GM19397 (cell line): ENCODE data around the gene SLC22A17.
"Not testable (repeated sequence)": the region's sequence is repeated elsewhere in the genome, so short reads cannot be mapped to it uniquely, and the experiment has no call there.

Source experiments
- ATAC-seq: cut with Tn5 transposase; IDR thresholded peaks from one replicate; pipeline ENCODE4 v1.9.1; 2021; ENCODE audit warnings: mild to moderate bottlenecking, moderate library complexity; ENCODE audit not compliant: unreplicated experiment

Gene SLC22A17

DNA sequence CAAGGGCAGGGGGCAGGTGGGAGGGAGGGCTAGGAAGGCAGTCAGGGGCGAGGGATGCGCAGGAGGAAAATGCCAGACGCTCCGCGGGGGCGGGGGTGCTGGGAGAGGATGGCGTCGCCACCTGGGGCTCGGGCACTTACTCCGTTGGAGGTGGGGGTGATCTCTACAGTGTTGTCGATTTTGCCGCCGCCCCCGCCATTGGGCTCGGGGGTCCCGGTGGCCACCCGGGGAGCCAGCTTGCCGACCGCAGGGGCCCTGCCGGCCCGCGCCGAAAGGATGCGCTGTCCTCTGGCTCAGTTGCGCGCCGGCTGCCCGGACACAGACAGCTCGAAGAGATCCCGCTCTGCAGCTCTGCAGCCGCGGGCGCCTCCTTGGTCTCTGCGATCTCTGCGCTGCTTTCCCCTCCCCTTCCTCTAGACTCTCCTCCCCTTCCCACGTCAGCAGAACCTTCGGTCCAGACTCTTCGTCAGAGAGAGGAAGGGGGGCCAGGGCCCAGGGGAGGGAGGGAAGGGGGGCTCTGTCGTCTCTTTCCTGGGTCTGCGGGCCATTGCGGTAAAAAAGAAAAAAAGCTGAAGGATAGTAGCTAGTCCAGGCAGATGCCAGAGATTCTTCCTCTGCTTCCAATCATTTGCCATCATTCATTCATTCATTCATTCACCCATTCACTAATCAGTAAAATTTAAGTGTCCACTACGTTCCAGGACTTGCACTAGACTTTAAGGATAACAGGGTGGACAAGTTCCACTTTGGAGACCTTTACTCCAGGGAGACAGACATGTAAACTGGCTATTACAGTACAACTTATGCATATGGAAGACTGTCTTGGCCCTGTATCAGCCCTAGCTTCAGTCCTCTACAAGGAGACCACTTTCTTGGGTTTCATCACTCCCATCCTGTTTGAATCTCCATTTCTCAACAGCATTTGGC lies at the start of gene SLC22A17:
Gene SLC22A17, minus strand, starts transcription at position 382 of the 927 bp plus-strand sequence.
- no peak for ATAC-seq

DNA sequence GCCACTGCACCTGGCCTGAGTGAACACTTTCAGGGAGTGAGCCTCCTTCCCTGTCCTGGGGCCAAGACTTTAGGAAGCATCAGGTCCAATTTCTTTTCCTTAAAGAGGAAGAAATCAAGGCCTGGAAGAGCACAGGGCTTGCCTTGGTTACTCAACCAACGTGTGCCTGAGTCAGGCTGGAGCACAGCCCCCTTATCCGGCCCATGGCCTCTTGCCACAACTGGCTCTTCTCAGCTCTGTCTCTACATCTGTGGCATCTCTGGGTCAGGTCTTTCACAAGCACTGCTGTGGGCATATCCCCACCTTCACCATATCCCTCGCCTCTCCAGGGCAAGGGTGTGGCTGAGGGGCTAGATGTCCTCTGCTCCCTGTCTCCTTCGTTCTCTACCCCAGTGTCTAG lies 48.6 kb upstream of the SLC22A17 start:
- no peak for ATAC-seq

DNA sequence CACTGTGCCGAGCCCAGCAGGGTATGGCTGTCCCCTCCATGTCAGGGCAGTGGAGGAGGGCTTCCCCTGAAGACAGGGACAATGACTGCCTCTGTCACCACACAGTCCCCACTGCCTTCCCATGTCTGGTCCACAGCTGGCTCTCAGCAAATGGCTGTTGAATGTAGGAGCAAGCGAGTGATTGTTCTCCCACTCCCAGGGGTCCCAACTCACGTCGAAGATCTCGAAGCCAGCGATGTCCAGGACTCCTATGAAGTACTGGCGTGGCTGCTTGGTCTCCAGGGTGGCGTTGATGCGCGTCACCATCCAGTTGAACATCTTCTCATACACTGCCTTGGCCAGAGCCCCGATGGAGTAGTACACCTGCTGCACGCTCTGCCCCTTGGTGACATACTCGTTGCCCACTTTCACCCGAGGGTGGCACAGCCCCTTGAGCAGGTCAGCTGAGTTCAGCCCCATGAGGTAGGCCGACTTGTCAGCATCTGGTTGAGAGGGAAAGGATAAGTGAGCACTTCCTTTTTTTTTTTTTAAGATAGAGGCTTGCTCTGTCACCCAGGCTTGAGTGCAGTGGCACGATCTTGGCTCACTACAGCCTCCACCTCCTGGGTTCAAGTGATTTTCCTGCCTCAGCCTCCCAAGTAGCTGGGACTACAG lies 47.9 kb upstream of the SLC22A17 start:
- ATAC-seq = not testable (repeated sequence)

DNA sequence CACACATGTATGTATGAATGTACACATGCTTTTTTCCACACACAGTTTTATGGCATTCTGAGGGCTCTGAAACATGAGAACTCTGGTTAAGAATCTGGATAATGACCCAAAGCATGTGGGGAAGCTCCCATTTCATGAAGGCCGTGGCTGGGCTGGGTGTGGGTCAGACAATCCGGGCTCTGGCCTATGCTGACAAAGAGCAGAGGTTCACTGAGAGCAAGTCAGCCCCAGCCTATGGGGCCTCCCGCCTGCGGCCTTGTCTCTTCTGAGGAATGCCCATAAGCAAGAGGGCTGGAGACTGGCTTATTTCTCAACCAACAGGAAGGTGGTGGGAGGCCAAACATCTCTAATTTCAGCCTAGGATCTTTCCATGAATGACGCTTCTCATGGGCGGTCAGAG lies 46.9 kb upstream of the SLC22A17 start:
- no peak for ATAC-seq

DNA sequence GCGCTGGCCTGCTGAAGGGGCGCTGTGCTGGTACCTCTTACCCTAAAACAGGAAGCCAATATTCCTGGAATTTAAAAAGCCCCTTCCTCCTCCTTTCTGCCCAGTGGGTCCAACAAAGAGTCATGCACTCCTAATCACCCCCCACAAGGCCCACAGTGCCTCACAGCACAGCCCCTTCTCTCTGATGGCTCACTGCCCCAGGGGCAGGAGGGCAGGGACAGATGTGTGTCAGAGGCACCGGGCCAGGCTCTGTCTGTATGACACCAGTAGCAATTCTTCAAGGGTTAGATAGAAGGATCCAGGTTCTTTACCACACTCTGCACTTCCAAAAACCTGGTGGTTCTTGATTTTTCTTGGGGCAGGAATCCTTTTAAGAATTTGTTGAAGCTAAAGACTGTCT lies 46.4 kb upstream of the SLC22A17 start:
- ATAC-seq = no peak

DNA sequence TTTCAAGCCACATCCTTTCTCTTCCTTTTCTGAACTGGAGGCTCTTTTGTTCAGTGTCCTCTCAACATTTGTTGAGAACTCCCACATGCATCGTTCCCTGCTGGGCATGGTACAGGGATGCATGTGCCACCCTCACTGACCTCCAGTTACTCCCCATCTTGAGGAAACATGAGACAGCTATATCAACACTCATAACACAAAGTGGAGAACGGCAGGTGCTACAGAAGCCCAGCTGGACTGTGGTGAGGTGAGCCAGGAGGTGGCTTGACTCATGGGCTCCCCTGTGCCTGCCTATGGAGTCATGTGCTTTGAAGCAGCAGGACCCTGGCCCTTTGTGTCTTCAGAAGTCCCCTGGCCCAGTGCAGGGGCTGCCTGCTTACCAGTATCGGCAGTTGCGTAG lies 45.7 kb upstream of the SLC22A17 start:
- no peak for ATAC-seq

DNA sequence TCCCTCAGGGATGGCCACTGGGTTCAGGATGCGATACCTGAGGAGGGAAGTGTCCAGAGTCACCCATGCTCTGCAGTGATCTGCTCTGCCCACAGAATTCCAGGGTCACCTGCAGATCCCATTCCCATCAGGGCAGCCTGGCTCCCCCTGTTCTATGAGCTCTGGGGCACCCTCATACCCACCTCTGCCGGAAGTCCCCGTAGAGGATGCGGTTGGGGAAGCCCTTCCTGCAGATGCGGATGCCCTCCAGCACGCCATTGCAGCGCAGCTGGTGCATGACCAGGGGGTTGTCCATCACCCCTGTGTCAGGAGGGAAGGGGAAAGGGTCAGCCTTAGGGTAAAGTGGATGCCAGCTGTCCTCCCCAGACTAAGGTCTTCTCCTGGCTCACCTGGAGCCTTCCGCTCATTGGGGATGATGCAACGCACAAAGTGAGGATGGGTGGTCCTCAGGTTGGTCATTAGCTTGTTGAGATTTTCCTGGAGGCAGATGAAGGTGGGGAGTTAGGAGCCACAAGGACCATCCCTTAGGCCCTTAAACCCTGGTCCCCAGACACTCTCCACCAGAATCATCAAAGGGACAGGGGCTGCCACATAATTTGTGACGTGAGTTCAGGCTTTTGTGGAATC lies 44.2 kb upstream of the SLC22A17 start:
- no peak for ATAC-seq

DNA sequence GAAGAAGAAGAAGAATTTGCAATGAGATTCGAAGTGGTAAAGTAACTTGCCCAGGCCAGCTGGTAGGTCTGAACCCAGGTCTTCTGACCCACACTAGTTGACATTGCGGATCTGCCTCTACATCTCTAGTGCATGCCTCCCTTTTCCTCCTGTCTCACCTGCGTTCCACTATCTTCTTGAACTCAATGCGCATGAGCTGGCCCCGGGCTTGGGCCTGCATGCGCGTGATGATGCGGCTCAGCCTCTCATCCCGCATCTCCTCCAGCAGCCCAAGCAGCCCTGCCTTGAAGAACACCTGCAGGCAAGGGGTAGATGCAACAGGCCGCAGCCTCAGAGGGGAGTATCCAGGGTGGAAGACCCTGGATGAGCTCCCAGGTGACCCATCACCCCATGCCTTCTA lies 43.4 kb upstream of the SLC22A17 start:
- ATAC-seq = no peak

DNA sequence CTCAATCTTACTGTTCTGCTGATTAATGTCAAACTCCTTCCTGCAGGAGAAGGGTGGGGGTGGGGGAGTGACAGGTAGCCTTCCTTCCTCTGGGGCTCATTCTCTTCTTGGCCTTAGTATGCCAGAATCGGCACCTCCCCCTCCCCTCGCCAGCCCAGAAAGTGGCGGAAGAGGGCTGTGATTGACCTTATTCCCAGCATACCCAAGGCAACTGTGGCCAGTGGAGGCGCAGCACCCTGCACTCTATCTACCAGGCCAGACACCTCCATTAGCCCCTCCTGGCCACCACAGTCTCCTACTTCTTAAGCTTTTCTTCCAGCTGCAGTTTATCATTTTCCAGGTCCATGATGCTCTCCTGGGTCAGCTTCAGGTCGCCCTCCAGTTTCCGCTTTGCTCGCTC lies 39.9 kb upstream of the SLC22A17 start:
- no peak for ATAC-seq

DNA sequence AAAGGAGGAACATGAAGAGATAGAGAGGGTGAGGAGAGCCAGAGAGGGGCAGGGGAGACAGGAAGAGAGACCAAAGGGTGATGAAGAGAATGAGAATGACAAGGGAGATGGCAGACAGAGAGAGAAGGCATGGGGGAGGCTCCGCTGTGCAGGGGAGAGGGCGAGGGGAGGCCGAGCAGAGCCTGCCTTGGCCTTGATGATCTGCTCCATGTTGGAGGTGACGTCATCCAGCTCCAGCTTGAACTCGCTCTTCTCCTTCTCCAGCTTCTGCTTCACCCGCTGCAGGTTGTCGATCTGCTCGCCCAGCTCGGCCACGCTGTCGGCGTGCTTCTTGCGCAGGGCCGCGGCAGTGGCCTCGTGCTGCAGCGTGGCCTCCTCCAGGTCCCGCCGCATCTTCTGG lies 37.2 kb upstream of the SLC22A17 start:
- not testable (repeated sequence) for ATAC-seq

DNA sequence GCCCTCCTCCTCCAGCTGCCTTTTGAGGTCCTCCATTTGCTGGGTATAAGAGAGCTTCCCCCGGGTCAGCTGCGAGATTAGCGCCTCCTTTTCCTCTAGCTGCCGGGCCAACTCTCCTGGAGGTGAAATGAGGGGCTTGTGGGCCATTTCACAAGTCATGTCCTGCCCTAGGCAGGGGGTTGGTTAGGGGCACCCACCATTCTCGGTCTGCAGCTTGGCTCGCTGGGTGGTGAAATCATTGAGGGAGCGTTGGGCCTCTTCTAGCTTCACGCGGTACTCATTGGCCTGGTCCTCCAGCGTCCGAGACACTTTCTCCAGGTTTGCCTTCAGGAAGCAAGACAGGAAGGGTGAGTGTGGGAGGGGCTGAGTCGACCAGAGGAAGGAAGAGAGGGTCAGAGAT lies 36.7 kb upstream of the SLC22A17 start:
- no peak for ATAC-seq

DNA sequence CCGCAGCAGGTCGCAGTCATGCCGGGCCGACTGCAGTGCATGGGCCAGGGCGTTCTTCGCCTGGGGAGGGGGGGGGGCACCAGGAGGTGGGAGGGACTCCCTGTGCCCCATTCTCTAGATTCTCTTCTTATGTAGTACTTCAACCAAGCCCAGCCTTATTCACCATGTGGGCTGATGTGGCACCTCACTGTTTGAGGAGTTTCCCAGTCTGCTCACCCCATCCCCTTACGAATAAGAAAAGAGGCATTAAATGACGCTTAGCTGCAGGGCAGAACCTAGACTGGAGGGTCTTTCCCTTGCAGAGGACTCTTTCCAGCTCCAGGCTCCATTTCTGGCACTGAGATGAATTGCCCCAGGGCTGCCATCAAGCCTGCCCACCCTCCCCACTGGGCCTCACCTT lies 36.3 kb upstream of the SLC22A17 start:
- ATAC-seq = no peak

DNA sequence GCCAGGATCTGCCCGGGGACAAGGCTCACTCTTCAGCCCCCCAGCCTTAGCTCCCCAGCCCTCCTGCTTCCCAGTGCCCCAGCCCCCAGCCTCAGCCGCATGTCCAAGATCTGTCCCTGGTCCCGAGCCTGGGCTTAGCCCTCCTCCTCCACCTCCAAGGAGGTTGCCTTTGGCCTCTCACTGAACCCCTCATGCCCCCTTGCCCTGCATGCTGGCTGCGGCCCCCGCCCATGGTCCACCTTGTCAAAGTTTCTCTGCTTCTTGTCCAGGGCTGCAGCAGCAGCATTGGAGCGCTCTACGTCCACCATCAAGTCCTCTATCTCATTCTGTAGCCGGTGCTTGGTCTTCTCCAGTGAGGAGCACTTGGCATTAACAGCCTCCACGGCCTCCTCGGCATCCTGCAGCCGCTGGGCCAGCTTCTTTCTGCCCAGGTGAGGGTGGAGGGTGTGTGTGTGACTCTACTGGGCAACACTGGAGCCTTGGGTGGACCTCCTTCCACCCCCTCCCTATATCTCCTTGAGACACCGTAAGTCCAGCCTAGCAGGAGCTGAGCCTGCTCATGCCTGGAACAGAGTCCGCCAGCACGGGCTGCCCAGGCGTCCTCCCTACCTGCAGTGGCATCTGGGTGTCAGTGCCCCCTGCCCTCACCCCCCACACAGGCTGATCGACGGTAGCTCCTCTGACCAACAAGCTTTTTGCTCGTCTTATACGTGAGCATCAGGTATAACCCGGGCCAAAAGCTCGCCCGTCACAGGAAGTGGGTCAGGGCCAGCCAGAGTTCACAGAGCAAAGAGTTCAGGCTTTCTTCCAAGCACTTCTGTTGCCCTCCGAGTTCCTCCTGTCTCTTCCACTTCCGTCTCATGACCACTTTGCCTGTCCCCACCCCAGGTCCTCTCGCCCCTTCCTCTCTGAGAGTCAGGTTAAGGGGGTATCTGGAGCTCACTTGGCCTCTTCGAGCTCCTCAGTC lies 35.5 kb upstream of the SLC22A17 start:
- ATAC-seq = no peak

DNA sequence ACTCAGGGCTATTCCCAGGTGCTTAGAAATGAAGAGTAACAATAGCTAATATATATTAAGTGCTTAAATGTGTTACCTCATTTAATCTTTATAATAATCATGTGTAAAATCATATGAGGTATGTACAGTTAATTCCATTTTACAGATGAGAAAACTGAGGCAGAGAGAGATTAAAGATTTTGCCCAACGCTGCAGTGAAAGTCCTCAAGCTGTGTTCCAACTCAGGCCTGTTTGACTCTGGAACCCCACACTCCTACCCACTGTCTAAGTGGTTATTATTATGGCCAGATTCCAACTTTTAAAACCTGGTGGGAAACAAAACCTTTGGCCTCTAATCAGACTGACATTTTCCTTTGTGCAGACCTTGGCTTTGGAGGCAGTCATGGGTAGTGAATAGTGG lies 34.3 kb upstream of the SLC22A17 start:
- no peak for ATAC-seq

DNA sequence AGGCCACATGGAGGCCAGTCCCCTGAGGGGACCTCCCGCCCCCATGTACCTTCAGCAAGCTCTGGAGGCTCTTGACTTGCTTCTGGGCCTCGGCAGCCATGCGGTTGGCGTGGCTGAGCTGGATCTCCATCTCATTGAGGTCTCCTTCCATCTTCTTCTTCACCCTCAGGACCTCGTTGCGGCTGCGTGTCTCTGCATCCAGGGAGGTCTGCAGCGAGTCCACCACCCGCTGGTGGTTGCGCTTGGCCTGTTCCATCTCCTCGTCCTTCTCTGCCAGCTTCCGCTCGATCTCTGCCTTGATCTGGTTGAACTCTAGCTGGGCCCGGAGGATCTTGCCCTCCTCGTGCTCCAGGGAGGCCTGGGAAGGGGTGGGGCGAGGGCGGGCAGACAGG lies 33.6 kb upstream of the SLC22A17 start:
- ATAC-seq = not testable (repeated sequence)

DNA sequence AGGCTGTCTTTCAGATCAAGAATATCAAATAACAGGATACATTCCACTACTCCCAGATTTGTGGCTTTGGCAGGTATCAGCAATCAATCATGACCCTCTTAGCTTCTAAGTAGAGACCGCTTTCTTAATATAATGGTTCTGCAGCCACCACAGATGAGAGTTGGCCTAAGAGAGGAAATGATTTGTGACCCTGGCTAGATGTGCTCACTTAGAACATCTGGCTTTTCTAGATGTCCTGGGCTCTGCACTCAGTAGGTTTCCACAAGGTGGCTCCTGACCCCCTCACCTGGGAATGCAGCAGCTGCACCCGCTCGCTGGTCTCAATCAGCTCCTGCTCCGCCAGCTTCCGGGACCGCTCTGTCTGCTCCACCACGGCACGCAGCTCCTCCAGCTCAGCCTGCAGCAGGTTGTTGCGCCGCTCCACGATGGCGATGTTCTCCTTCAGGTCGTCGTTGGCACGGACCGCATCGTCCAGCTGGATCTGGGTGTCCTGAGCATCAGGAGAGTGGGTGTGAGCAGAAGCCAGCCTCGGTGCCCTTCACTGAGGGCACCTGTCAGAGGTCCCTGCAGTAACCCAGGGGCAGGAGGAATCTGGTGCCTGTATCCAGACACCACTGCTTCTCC lies 33.1 kb upstream of the SLC22A17 start:
- ATAC-seq = no peak

DNA sequence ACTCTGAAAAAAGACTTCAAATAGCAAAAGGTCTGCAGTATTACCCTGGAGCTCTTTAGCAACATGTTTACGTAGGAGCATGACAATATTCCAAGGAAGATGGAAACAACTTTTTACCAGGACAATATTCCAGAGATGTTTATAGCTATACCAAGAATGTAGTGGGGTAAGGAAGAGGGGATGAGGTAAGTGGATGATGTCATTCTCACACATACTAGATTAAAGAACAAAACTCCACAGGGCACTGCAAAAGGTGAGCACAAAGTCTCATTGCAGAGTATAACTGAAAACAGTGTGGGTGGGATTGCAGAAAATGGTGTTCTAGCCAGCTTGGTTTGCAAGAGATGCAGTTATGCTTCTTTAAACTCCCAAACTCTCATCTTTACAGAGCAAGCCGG lies 32.6 kb upstream of the SLC22A17 start:
- ATAC-seq = no peak

DNA sequence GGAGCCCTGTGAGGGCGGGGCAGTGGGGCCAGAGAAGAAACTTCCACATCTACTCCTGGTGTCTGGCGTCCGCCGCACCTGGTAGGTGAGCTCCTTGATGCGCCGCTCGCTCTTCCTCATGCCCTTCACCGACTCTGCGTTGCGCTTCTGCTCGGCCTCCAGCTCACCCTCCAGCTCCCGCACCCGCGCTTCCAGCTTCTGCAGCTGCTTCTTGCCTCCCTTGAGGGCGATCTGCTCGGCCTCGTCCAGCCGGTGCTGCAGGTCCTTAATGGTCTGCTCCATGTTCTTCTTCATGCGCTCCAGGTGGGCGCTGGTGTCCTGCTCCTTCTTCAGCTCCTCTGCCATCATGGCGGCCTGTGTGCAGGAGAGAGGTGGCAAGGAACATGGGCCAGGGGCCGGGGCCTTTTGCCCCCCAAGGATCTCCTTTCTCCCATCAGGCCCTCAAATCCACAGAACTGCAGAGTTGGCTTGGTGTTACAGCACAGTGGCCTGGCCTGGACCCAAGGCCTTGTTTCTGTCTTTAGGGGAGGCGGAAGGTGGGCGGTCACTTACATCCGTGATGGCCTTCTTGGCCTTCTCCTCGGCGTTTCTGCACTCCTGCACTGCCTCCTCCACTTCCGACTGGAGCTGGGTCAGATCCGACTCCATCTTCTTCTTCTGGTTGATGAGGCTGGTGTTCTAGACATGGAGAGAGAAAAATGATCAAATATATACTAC lies 31.8 kb upstream of the SLC22A17 start:
- no peak for ATAC-seq

DNA sequence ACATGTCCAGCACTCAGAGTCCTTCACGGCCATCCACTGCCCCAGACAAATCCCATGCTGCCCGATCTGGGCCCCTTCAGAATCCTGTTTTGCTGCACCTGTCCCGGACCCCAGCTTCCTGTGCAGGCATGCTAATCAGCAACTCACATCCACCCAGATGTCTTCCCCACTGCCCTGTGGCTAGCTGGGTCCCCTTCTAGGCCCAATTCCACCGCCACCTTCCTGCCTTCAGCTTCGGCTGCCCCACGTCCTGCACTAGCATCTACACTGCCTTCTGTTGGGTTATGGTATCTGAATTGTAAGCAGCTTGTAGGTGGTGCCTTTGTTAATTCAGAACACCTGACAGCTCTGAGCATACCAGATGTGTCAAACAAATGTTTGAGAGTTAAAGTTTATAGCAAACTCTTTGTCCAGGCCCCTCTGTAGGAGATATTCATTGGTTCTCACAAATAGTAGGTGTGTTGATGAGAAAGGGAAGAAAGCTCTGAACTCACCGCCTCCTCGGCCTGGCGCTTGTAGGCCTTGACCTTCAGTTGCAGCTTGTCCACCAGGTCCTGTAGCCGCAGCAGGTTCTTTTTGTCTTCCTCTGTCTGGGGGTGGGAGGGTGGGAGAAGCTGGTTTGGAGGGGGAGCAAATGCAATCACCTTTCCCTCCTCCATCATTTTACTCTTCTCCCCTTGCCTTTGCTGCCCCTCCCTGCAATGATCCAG lies 30.2 kb upstream of the SLC22A17 start:
- ATAC-seq = no peak
